H1 (cell line): ENCODE results near the gene PRKD1.

Source experiments
- EGR1 ChIP-seq: IDR thresholded peaks from 2 replicates; pipeline ENCODE4 v1.6.1; 2011; ENCODE audit warnings: low read depth, low read length, borderline replicate concordance
- TF ChIP-seq, protein P1 (sequence below), 3 experiments: IDR thresholded peaks; 1 replicate in 2 of 3; 2 replicates in 1 of 3; pipeline versions ENCODE4 v1.5.1 to v1.6.1; 2011; ENCODE audit warnings: low read length in 3 of 3, mild to moderate bottlenecking in 3 of 3, inconsistent platforms in 2 of 3, low read depth in 1 of 3, moderate library complexity in 1 of 3; ENCODE audit not compliant: insufficient read depth in 1 of 3; ENCODE audit errors: control extremely low read depth in 1 of 3

DNA sequence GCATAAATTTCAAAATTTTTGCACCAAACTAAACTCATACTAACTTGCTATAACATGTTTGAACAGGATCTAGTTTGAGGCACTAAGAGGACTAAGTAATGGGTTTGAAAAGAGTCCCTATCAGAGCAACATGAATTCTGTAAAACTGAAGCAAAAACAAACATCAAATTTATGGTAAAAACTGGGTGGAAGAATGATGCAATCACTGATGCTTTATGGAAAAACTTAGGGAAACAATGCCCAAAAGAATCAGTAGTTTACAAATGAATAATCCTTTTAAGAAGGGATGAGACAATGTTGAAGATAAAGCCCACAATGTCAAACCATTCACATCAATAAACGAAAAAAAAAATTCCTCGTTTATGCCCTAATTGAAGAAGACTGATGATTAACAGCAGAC, 88.9 kb downstream of the PRKD1 start:
- TF ChIP-seq, protein P1, sequence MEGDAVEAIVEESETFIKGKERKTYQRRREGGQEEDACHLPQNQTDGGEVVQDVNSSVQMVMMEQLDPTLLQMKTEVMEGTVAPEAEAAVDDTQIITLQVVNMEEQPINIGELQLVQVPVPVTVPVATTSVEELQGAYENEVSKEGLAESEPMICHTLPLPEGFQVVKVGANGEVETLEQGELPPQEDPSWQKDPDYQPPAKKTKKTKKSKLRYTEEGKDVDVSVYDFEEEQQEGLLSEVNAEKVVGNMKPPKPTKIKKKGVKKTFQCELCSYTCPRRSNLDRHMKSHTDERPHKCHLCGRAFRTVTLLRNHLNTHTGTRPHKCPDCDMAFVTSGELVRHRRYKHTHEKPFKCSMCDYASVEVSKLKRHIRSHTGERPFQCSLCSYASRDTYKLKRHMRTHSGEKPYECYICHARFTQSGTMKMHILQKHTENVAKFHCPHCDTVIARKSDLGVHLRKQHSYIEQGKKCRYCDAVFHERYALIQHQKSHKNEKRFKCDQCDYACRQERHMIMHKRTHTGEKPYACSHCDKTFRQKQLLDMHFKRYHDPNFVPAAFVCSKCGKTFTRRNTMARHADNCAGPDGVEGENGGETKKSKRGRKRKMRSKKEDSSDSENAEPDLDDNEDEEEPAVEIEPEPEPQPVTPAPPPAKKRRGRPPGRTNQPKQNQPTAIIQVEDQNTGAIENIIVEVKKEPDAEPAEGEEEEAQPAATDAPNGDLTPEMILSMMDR (IDR thresholded peaks at IDR 0.05; ENCODE audit: control extremely low read depth in 1 of 3, insufficient read depth in 1 of 3, low read depth in 1 of 3, low read length in 3 of 3) = no peak
- TF ChIP-seq EGR1 = no peak
